HPDE6-E6E7 (cell line): Measurements from ENCODE around the gene KDM2A.
"Not testable (repeated sequence)": the region's sequence is repeated elsewhere in the genome, so short reads cannot be mapped to it uniquely, and the experiment has no call there.

ENCODE experiments used
- DNase-seq: peaks from one replicate; pipeline ENCODE4 v3.0.0; 2011; ENCODE audit warnings: missing footprints; ENCODE audit errors: extremely low spot score

Gene KDM2A

DNA sequence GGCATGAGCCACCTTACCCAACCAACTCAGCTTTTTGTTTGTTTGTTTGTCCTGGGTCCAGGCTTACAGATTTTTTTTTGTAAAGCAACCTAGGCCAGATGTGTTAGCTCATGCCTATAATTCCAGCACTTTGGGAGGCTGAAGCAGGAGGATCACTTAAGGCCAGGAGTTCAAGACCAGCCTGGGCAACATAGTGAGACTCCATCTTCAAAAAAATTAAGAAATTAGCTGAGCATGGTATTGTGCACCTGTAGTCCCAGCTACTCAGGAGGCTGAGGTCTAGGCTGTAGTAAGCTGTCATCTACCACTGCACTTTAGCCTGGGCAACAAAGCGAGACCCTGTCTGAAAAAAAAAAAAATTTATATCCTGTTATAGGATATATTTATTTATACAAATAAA, 118.5 kb downstream of the KDM2A start:
- no peak for DNase-seq

DNA sequence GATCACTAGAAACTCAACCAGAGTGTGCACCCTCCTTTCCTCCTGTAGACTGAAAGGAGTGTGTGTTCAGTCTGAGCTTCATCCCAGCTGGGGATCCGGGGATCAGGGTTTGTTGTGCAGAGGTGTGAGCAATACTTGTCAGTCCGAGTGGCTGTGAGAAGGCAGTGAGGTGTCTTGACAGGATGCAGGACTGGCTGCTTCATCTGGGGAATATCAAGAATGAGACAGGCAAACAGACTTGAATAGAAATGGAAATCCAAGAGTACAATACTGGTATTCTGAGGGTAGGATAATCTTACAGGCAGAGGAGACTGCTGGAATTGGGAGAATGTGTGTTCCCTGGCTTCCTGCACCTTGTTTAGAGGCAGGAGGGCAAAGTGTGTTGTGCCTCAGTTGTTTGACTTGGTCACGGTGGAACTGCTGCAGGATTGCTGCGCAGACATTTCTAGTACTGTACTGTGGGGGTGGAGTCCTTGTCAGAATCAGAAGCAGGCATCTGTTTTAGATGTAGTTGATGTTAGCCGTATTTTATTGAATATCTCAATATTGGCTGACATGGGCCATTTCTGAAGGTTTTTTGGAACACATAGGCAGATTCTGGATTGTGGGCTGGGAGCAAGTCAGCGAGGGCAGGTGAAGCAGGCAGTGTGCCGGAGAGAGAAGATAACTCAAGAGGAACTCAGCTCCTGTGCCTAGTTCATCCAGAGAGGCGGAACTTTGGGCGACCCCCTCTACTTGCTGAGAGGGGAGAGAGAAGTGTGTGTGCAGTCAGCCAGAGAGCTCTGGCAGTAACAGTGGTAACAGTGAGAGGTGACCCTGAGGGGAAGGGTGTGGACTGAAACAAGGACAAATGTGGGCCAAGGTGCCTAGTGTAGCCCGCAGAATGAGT, 120.1 kb downstream of the KDM2A start:
- no peak for DNase-seq

DNA sequence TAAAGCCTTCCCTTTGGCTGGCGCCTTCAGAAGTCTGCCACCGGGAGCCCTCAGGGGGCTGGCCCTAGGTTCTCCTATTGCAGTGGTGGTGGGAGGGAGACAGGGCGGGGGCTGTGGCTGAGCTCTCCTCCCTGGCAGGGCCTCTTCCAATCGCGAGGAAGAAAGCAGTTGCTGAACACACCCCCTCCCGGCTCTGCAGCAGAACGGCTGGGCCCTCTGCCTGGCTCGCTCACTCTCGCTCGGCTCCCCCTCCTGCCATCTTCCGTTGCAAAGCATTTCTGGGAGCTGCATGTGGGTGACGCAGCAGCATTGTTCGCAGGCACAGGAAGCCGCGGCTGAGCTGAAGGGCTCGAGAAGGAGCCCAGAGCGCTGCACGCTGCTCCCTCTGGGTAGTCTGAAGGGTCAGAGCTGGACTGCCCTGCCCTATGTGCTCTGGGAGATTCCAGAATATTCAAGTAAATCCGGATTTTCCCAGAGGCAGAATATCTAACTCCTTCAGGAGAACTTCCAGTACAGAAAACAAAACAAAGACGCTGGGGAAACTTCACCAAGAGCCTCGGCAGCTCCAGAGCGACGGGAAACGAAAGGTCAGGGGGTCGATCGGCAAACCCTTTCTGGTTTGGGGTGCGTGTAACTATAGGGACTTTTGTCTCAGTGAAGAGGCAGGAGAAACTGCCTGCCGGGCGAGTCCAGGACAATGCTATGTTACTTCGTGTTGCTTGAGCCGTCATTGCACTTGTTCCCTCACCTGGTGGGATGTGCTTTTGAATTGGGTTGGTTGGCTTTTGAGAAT, 120.9 kb downstream of the KDM2A start:
- DNase-seq: peak; percentile 97

DNA sequence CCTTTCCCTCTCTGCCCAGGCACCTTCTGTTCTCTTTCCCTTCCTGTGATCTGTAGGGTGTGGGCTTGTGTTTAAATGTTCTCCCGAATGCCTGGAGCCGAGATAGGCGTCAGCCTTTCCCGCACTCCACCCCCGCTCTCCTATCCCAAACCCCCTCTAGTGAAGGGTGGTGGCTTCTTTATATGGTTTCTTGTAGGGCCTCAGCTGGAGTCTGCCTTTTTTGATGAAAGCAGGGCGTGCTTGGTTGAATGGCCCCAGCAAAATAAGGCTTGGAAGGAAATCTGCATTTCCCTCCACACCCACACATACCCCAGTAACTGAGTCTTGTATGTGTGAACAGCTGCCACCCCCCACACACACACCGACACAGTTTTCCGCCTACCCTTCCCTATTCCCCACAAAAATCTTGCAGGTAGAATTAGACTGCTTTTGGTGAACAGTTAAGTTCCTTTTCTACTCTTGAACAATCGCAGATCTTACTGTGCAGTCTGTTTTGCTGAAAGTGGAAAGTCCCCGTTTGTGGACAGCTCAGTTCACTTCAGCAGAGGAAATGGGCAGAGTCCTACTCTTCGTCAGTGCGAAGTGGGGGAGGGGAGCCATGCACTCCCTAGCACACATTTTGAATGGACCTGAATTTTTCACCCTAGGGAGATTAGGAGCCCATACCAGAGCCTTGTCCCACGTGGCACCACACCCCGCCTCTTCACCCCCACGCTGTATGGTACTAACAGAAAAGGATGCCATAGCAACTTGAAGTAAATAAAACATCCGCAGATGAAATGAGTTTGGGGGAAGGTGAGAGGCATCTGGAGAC, 121.7 kb downstream of the KDM2A start:
- DNase-seq: no peak

DNA sequence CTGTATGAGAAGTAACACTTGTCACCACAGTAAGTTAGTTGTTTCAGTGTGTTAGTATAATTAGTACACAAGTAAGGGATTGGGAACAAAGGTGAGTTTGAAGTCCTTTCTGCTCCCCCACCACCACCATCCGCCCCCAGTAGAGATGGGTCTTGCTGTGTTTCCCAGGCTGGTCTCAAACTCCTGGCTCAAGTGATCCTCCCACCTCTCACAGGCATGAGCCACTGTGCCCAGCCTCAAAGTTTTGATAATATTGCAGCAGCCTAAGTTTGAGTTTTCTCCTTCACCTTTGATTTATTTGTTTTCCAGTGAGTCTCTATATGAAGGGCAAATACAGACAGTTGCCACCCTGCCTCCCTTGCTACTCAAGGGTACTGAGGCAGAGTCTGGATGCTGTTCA, 123.5 kb downstream of the KDM2A start:
- no peak for DNase-seq

DNA sequence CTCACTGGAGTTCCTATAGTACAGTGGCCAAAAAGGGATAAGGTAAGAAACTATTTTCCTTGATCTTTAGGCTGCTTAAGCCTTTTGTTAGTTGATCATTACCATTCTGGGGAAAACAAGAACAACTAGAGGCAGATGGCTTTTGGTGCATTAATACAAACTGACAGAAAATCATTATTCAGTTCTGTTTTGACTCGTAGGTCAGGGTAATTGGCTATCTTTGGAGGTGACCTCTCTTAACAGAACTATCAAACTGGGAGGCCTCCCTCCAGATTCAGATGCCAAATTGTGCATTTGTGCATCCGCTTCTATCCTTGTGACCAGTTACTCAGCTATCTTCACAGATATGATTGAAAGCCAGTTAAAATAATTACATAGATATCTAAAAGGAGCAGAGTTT, 124.0 kb downstream of the KDM2A start:
- DNase-seq: no peak

DNA sequence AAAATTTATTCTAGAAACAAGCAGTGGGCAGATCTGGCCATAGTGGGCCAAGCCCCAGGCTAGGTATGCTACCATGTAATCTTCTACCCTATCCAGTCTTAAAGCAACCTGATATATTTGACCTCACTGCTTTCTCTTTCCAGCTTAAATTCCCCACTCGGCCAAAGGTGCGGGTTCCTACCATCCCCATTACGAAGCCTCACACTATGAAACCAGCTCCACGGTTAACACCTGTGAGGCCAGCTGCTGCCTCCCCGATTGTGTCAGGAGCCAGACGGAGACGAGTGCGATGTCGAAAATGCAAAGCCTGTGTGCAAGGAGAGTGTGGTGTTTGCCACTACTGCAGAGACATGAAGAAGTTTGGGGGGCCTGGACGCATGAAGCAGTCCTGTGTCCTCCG, 126.0 kb downstream of the KDM2A start:
- no peak for DNase-seq

DNA sequence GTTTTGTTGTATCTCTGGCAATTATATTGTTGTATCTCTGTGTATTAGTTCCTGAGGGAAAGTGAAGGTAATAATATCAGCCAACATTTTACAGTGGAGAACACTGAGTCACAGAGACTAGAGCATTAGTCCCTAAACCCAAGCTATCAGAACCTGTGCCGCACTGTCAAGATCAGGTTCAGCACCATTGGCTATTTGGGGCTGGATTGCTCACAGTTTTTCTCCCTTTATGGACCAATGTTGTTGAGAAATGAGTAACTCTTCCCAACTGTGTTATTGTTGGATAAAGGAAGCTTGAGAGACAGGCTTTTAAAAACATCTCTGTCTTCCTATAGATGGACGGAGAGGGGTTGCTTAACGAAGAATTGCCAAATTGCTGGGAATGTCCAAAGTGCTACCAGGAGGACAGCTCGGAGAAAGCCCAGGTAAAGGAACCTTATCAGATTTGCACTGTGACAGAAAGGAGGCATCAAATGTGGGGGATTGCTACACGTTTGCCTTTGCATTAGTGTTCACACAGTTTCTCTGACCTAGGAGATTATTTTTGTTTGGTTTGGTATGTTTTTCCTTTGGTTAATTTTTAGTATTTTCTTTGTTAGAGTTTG, 129.0 kb downstream of the KDM2A start:
- DNase-seq: no peak

DNA sequence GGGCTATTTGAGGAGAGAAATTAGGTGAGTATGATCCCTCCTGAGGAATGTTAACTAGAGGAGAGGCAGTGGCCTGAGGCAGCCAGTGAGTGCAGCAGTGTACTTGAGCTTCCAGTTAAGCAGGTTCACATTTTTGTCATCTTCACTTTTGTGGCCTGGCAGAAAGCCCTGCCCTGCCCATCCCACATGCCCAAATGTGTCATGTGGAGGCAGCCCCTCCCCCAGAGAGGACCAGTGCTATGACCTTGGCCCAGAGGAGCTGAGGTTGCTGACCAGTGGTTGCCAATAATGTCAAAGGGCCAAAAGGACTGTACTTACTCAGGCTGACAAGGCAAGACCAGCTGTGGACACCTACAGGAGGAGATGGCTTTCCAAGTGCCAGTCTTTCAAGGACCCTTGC, 129.6 kb downstream of the KDM2A start:
- DNase-seq: peak; percentile 90

DNA sequence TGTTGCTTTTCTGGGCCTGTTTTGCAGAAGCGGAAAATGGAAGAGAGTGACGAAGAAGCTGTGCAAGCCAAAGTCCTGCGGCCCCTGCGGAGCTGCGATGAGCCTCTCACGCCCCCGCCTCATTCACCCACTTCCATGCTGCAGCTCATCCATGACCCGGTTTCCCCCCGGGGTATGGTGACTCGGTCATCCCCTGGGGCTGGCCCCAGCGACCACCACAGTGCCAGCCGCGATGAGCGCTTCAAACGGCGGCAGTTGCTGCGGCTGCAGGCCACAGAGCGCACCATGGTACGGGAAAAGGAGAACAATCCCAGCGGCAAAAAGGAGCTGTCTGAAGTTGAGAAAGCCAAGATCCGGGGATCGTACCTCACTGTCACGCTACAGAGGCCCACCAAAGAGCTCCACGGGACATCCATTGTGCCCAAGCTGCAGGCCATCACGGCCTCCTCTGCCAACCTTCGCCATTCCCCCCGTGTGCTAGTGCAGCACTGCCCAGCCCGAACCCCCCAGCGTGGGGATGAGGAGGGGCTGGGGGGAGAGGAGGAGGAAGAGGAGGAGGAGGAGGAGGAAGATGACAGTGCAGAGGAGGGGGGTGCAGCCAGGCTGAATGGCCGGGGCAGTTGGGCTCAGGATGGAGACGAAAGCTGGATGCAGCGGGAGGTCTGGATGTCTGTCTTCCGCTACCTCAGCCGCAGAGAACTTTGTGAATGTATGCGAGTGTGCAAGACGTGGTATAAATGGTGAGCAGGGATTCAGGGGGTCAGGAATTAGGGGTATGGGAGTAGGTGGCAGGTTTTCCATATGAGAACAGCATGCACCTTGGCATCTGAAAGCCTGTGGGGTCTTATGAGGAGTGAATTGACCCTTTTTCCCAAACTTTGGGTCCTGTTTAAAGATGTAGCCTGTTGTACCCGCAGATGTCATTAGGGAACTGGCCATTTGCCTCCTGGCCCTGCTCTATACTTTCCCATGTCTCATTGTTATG, 131.3 kb downstream of the KDM2A start:
- DNase-seq: no peak

DNA sequence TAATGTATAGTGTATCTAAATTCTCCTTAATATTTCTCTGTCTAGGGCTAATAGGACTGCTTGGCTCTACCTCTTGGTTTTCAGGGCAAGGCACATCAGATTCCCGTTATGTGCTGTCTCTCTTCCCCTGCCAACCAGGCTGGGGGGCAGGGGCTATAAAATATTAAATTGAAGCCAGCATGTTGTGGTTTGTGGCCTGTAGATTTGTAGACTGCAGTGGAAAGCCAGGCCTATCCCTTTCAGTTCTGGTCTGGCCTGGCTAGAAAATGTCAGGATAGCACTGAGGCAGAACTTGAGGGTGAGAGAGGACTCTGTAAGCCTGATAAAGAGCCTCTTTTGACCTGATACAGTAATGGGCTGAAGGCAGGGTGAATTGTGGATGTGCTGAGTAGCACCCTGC, 132.8 kb downstream of the KDM2A start:
- no peak for DNase-seq

DNA sequence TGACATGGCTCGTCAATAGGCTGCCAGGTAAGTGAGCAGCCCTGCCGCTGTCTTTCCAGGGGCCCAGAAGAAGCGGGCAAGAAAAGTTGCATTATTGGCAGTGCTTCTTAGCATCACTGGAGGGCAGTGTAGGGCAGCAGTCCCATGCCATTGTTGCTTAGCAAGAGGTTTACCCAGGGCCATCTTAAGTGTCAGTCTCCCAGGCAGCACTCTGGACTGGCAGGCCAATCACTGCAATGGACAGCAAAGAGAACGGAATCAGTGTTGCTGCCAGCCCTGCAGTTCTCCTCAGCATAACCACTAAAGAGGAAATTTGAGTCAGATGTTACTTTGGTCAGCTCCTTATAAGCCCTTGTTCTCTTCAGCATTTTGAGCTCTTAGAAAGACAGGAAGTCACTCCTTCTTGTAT, 133.8 kb downstream of the KDM2A start:
- no peak for DNase-seq

DNA sequence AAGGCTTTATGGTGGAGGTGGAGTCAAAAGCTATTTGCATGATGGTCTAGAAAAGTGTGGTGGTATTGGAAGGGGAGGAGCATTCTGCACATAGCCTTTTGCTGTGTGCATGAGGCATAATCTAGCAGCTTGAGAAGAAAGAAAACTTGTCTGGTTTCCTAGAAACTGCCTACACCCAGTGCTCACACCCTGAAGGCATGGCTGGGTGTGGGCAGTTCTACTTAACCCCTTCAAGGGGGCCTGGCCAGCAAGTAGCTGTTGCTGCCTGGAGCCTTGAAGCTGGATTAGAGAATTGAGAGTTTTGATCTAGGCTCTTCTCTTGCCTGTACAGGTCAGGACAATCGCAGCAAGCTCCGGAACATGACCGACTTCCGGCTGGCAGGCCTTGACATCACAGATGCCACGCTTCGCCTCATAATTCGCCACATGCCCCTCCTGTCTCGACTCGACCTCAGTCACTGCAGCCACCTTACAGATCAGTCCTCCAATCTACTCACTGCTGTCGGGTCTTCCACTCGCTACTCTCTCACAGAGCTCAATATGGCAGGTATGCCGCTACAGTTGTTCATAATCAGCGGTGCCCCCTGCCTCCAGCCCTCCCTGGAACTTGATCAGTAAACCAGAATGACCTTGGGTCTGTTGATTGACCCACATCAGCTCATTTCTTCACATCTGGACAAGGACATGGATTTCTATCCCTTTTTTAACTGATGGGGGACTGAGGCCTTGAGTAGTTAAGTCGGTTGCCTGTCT, 135.0 kb downstream of the KDM2A start:
- DNase-seq: no peak

DNA sequence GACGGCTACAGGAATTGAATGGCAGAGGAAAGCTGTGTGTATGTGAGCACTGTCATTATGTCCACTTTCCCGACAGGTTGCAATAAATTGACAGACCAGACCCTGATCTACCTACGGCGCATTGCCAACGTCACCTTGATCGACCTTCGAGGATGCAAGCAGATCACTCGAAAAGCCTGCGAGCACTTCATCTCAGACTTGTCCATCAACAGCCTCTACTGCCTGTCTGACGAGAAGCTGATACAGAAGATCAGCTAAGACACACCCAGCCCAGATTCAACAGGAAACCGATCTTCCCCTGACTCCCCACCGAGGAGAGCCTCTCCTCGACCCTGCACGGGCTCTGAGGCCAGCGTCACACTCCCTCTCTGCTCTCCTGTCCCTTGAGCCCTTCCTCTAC, 135.7 kb downstream of the KDM2A start:
- DNase-seq: no peak

DNA sequence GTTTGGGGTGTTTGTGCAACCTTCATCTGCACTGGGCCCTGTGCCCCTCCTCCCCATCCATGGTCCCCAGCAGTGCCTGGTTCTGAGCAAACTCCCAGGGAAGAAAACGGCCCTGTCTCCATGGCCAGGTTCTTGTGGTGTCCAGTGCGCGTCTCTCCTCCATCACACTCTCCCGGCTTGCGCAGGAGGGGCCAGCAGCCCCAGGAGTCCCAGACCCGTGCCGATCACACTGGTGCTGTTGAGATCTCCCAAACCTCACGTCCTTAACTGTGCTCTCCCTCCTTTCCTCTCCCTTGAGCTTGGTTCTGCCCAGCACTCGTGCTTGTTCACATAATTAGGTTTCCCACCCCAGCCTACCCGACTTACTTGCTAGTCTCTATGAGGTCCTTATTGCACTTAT, 136.3 kb downstream of the KDM2A start:
- no peak for DNase-seq

DNA sequence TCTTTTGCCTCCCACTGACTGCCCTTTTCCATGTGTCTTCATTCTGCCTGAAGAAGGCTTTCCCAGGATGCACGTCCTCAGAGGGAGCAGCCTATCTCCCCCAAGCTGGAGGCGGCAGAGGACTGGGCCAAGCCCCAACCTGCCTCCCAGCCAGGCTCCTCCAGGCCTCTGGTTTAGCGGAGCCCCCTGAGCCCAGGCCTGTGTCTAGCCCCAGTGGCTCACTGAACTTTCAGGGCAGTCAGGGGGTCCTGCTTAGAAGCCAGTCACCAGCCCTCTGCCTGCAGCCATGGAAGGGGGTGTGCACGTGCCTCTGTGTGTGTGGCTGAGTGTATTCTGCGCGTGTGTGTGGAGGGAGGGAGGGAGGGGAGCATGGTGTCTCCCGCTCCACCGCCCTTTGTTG, 136.8 kb downstream of the KDM2A start:
- DNase-seq: no peak

DNA sequence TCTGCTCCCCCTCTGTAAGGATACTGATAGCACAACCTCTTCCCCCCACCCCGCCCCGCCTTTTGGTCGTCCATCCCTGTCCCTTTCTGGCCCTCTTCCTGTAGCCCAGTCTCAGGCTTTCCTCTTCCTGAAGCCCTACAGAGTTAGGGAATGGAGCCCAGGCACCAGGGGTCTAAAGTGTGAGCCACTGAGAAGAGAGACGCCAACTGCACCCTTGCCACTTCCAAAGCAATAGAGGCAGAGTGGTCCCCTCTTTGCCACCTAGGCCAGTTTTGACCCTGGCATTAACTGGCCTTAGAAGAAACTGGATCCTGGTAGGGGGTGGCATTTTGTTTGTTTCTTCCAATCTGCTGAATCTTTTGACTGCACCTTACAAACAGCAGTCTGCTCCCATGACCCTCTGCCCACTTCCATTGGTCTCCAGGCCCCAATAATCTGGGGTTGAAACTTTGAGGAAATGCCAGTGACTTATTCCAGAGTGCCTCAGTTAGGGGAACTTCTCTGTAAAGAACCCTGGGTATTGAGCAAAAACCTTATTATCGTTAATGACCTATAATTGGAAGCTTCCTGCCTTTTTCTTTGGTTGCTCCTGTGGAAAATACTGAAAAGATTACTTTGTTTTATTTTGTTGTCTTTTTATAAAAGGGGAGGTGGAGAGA, 137.5 kb downstream of the KDM2A start:
- no peak for DNase-seq

DNA sequence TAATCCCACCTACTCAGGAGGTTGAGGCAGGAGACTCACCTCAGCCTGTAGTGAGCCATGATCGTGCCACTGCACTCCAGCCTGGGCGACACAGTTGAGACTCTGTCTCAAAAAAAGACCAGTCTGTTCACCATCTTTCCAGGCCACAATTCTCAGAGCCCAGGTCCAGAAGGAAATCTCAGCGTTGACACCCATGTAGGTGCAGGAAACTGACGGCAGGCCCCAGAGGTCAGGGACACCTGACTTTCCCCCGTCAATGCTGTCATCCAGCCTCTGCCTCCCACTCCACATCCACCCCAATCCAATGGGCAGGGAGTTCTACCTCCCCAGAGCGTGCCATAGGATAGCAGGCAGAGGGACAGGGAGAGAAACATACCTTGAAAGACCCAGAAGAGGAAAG, 141.3 kb downstream of the KDM2A start:
- no peak for DNase-seq

DNA sequence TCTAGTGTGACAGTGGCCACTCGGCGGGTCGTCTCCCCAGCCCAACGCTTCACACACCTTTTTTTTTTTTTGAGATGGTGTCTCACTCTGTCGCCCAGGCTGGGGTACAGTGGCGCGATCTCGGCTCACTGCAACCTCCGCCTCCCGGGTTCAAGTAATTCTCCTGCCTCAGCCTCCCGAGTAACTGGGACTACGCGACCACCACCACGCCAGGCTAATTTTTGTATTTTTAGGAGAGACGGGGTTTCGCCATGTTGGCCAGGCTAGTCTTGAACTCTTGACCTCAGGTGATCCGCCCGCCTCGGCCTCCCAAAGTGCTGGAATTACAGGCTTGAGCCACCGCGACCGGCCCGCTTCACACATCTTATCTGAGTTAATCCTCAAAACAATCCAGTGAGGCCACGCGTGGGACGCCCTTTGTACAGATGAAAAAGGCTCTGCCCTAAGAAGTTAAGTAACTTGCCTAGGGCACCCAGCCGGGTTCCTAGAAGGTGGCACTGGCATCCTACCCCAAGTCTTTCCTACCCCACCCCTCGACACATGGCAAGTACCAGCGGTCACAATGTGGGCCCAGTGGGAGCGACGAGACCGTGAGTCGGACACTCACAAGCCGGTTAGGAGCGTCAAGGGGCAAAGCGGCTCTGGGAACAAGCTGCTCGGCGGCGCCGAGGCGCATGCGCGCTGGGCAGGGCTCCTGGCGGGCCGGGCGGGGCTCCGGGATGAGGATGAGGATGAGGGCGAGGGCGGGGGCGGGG, 142.0 kb downstream of the KDM2A start:
- DNase-seq: not testable (repeated sequence)
